K562 (cell line): ENCODE measurements around the gene BMAL1. TPM values are rescaled to one million over a fixed set of nuclear protein-coding genes. Genes with fewer than 3 reads are reported as not detected.

Experiments used
- ATF1 ChIP-seq, 2 experiments: fragments of 450-650 bp in 1 of 2; IDR thresholded peaks; 2 replicates each; pipeline ENCODE4 v1.6.1; 2016; ENCODE audit warnings: missing compliant biosample characterization in 1 of 2, missing genetic modification characterization in 1 of 2
- CBX8 ChIP-seq: fragments of 200-600 bp; sonication (generic); IDR thresholded peaks from 2 replicates; pipeline ENCODE4 v1.6.1; 2012; ENCODE audit warnings: borderline replicate concordance, mixed run types, low read depth, mild to moderate bottlenecking, moderate library complexity, mixed read lengths, low read length, control low read depth, inconsistent platforms; ENCODE audit not compliant: poor library complexity, severe bottlenecking; ENCODE audit errors: extremely low read depth
- DDX20 ChIP-seq: fragments of 450-650 bp; IDR thresholded peaks from 2 replicates; pipeline ENCODE4 v1.6.1; 2016; ENCODE audit warnings: missing genetic modification characterization, low read depth, mild to moderate bottlenecking, missing compliant biosample characterization, moderate library complexity
- FOS ChIP-seq: IDR thresholded peaks from 3 replicates; pipeline ENCODE4 v1.6.1; 2011; ENCODE audit not compliant: insufficient read length; ENCODE audit errors: extremely low read depth
- FOXA1 ChIP-seq: fragments of 450-650 bp; IDR thresholded peaks from 2 replicates; pipeline ENCODE4 v1.6.1; 2016; ENCODE audit warnings: mild to moderate bottlenecking, borderline replicate concordance
- FOXJ2 ChIP-seq: fragments of 200-800 bp; sonication (Bioruptor generic); IDR thresholded peaks from 2 replicates; pipeline ENCODE4 v1.6.1; 2016; ENCODE audit warnings: missing genetic modification characterization, missing compliant biosample characterization
- GATAD2B ChIP-seq: fragments of 450-650 bp; IDR thresholded peaks from 2 replicates; pipeline ENCODE4 v1.6.1; 2017; ENCODE audit warnings: mild to moderate bottlenecking, borderline replicate concordance
- IRF2 ChIP-seq: sonication (generic); formaldehyde crosslinking; IDR thresholded peaks from 2 replicates; pipeline ENCODE4 v1.8.1; 2022; ENCODE audit warnings: mild to moderate bottlenecking, missing genetic modification reagents
- MTA1 ChIP-seq: fragments of 450-650 bp; IDR thresholded peaks from 2 replicates; pipeline ENCODE4 v1.6.1; 2017; ENCODE audit warnings: borderline replicate concordance
- POLR2G ChIP-seq: fragments of 200-400 bp; formaldehyde crosslinking; IDR thresholded peaks from 2 replicates; pipeline ENCODE4 v1.6.1; 2017; ENCODE audit warnings: low read depth, mild to moderate bottlenecking, antibody characterized with exemption, low read length, moderate library complexity
- RBM17 ChIP-seq: fragments of 200-400 bp; formaldehyde crosslinking; IDR thresholded peaks from 2 replicates; pipeline ENCODE4 v1.6.1; 2017; ENCODE audit warnings: low read depth, mild to moderate bottlenecking, low read length, borderline replicate concordance
- SLC30A9 ChIP-seq: fragments of 250-450 bp; sonication (Bioruptor Pico); IDR thresholded peaks from 2 replicates; pipeline ENCODE4 v1.8.0; 2022; ENCODE audit warnings: mild to moderate bottlenecking, moderate library complexity
- U2AF2 ChIP-seq: fragments of 200-400 bp; formaldehyde crosslinking; optimal IDR thresholded peaks from 2 replicates; pipeline ENCODE3; 2017; ENCODE audit warnings: low read depth, mild to moderate bottlenecking, low read length
- ZNF134 ChIP-seq: fragments of 250-450 bp; sonication (Bioruptor Pico); conservative IDR thresholded peaks from 2 replicates; pipeline ENCODE4 v1.4.0; 2020
- ZNF311 ChIP-seq: fragments of 250-450 bp; sonication (Bioruptor Pico); IDR thresholded peaks from 2 replicates; pipeline ENCODE4 v1.4.0; 2020; ENCODE audit warnings: mild to moderate bottlenecking, moderate library complexity
- ZNF445 ChIP-seq: fragments of 250-450 bp; sonication (Bioruptor Pico); IDR thresholded peaks from 2 replicates; pipeline ENCODE4 v1.4.0; 2020; ENCODE audit warnings: low read depth, mild to moderate bottlenecking, moderate library complexity
- ZNF75A ChIP-seq: fragments of 450-650 bp; formaldehyde crosslinking; IDR thresholded peaks from 2 replicates; pipeline ENCODE4 v1.4.0; 2020; ENCODE audit warnings: mild to moderate bottlenecking
- ZNF766 ChIP-seq: fragments of 200-800 bp; sonication (Bioruptor generic); conservative IDR thresholded peaks from 2 replicates; pipeline ENCODE4 v1.6.1; 2016; ENCODE audit warnings: missing genetic modification characterization, missing compliant biosample characterization
- polyA plus RNA-seq, 8 experiments: library from polyadenylated mRNA; depleted of rRNA in 4 of 8; stranded (reverse) in 5 of 8; unstranded in 3 of 8; fragments of >200 nt; fragmentation: Nextera tagmentation in 2 of 8; fragmentation: Illumina TruSeq in 1 of 8; extraction: Ambion mirVana in 2 of 8; extraction: Trizol in 1 of 8; gene quantifications; 2 replicates each; pipeline versions ENCODE4 v1.2.1 to v1.2.3, GENCODE V29; 2011 to 2014; ENCODE audit warnings: inconsistent platforms in 1 of 8, missing spikeins in 1 of 8
- total RNA-seq, 7 experiments: library from RNA; depleted of rRNA in 6 of 7; stranded (reverse); fragments of >200 nt in 6 of 7; fragmentation: Illumina TruSeq in 2 of 7; extraction: Trizol in 2 of 7; gene quantifications; 2 replicates each; pipeline versions ENCODE4 v1.2.1 to v1.2.3, GENCODE V29; 2011 to 2021; ENCODE audit warnings: low replicate concordance in 1 of 7
- TF ChIP-seq, protein P1 (sequence below): fragments of 450-650 bp; IDR thresholded peaks from 2 replicates; pipeline ENCODE4 v1.6.1; 2017; ENCODE audit warnings: antibody characterized with exemption, mild to moderate bottlenecking
- TF ChIP-seq, protein P2 (sequence below): fragments of 200-800 bp; sonication (Bioruptor generic); IDR thresholded peaks from 2 replicates; pipeline ENCODE4 v1.6.1; 2017; ENCODE audit warnings: missing genetic modification characterization, missing compliant biosample characterization

The BMAL1 gene
- total and polyA plus RNA-seq, 9 of the 15 experiments (the other 6 are each of a cell fraction or from before 2014, with no cell fraction given) = 0.14 to 2.4 (median 0.64) TPM

GRCh38 chr11:13276832-13277767 is 490 bp upstream of the BMAL1 start (continued):
- TF ChIP-seq, protein P1, sequence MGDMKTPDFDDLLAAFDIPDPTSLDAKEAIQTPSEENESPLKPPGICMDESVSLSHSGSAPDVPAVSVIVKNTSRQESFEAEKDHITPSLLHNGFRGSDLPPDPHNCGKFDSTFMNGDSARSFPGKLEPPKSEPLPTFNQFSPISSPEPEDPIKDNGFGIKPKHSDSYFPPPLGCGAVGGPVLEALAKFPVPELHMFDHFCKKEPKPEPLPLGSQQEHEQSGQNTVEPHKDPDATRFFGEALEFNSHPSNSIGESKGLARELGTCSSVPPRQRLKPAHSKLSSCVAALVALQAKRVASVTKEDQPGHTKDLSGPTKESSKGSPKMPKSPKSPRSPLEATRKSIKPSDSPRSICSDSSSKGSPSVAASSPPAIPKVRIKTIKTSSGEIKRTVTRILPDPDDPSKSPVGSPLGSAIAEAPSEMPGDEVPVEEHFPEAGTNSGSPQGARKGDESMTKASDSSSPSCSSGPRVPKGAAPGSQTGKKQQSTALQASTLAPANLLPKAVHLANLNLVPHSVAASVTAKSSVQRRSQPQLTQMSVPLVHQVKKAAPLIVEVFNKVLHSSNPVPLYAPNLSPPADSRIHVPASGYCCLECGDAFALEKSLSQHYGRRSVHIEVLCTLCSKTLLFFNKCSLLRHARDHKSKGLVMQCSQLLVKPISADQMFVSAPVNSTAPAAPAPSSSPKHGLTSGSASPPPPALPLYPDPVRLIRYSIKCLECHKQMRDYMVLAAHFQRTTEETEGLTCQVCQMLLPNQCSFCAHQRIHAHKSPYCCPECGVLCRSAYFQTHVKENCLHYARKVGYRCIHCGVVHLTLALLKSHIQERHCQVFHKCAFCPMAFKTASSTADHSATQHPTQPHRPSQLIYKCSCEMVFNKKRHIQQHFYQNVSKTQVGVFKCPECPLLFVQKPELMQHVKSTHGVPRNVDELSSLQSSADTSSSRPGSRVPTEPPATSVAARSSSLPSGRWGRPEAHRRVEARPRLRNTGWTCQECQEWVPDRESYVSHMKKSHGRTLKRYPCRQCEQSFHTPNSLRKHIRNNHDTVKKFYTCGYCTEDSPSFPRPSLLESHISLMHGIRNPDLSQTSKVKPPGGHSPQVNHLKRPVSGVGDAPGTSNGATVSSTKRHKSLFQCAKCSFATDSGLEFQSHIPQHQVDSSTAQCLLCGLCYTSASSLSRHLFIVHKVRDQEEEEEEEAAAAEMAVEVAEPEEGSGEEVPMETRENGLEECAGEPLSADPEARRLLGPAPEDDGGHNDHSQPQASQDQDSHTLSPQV = no peak
- 0 out of 2 replicates have a peak, but pooled peaks have one; percentile 61 for TF ChIP-seq ZNF311 (CRISPR knock-in tag)
- no peak for TF ChIP-seq MTA1
- TF ChIP-seq CBX8 = no peak
- no peak for TF ChIP-seq IRF2
- TF ChIP-seq ATF1 (CRISPR knock-in tag; IDR thresholded peaks at IDR 0.05) = no peak
- TF ChIP-seq ATF1 (tag; IDR thresholded peaks at IDR 0.05) = 0 out of 2 replicates have a peak, but pooled peaks have one; percentile 32
- TF ChIP-seq ZNF766 (CRISPR knock-in tag) = peak; percentile 93
- TF ChIP-seq FOXJ2 = peak; percentile 84
- TF ChIP-seq FOXA1 = no peak
- TF ChIP-seq RBM17 = no peak
- peak; percentile 65; the same call in 1 of the 2 replicates for TF ChIP-seq ZNF445 (CRISPR knock-in tag)
- no peak for TF ChIP-seq DDX20 (tag)
- TF ChIP-seq FOS = peak; percentile 89
- TF ChIP-seq GATAD2B = no peak
- no peak for TF ChIP-seq ZNF75A
- peak; percentile 62 for TF ChIP-seq POLR2G
- no peak for TF ChIP-seq SLC30A9 (CRISPR knock-in tag)
- TF ChIP-seq, protein P2, sequence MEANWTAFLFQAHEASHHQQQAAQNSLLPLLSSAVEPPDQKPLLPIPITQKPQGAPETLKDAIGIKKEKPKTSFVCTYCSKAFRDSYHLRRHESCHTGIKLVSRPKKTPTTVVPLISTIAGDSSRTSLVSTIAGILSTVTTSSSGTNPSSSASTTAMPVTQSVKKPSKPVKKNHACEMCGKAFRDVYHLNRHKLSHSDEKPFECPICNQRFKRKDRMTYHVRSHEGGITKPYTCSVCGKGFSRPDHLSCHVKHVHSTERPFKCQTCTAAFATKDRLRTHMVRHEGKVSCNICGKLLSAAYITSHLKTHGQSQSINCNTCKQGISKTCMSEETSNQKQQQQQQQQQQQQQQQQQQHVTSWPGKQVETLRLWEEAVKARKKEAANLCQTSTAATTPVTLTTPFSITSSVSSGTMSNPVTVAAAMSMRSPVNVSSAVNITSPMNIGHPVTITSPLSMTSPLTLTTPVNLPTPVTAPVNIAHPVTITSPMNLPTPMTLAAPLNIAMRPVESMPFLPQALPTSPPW (CRISPR knock-in tag) = peak; percentile 88
- TF ChIP-seq U2AF2 = no peak
- TF ChIP-seq ZNF134 (CRISPR knock-in tag) = peak; percentile 63
